Raji (cell line): ENCODE data around the gene PAK6.

Experiments
- POLR2A ChIP-seq: IDR thresholded peaks from 2 replicates; pipeline ENCODE4 v1.6.1; 2011; ENCODE audit warnings: low read depth, low read length, control low read depth; ENCODE audit not compliant: insufficient read depth

PAK6 gene

DNA sequence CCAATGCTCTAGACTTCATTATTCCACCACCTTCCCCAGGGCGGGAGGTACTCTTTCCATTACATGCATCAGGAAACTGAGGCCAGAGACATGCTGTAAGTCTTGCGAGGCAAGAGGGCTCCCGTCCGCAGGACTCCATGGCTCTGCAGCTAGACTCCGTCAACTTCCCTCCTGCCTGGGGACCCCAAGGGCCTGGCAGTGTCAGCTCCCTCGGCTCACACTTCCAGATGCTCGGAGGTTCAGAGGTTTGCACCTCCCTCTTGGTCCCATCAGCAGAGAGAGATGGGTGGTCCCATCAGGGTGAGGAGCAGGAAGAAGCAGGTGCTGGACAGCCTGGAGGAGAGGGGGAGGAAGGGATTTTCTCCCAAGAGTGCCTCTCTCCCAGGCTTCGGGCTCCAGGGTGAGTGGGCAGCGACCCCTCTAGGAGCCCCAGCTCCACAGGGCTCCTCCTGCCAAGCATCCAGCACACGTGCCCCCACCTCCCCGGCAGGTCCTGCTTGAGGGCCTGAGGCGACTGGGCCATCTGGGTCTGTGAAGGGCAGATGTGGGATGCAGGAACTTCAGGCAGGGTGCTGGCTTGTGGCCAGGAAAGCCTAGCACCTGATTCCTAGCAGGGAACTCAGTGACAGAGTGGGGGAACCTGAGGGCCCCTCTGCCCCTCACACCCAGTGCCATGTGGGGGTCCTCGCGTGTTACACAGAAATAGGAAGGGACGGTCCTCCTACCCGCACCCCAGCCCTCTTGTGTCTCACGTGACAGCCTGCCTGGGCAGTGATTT is 9.3 kb downstream of the PAK6 start:
- no peak for TF ChIP-seq POLR2A

DNA sequence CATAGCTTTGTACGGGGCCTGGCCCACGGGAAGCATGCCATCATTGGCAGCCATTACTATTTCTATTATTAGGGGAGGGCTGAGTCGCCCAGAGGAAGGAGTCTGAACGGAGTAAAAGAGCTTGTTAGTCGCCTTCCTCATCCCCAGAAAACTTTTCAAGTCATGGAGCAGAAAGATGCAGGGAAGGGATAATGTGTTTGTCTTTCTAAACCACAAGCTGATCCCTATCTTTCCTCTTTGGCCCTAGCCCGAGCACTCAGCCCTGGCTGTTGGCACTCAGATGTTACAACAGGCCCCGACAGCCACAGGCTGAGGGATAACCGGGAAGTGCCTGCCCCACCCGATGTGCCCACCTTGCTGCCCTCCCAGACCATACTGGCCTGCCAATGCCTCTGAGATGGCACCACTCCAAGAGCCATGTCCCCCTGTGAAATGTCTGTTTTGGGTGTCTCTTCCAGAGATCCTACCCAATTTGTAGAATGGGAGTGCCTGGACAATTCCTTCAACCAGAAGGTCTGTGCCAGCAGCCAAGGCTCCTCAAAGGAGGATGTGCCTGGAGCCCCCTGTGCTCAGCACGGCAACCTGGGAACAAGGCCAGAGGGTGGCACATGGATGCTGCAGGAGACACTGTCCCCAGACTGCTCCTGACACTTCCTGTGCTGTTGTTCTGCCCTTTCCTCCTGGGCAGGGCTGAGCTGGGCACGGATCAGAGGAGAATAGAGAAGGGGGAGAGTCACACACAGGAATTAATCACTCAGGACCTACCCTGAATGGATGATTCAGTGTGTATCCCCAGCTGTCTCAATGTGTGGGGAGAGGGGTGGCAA is 10.8 kb downstream of the PAK6 start:
- no peak for TF ChIP-seq POLR2A

DNA sequence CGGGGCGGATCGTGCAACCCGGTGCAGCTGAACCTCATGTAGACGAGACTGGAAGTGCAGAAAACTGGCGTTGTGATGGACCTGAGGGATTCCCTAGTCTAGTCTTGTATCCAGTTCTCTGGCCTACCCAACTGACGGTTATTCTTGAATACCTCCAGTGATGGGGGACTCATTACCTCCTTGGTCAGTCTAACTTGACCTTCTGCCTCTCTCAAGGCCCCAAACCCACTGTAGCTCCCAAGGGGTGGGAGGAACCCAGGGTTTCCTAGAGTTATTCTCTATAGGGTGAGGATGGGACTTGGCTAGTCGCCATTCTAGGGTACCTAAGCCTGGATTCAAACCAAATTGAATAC is 11.4 kb downstream of the PAK6 start:
- TF ChIP-seq POLR2A: no peak

DNA sequence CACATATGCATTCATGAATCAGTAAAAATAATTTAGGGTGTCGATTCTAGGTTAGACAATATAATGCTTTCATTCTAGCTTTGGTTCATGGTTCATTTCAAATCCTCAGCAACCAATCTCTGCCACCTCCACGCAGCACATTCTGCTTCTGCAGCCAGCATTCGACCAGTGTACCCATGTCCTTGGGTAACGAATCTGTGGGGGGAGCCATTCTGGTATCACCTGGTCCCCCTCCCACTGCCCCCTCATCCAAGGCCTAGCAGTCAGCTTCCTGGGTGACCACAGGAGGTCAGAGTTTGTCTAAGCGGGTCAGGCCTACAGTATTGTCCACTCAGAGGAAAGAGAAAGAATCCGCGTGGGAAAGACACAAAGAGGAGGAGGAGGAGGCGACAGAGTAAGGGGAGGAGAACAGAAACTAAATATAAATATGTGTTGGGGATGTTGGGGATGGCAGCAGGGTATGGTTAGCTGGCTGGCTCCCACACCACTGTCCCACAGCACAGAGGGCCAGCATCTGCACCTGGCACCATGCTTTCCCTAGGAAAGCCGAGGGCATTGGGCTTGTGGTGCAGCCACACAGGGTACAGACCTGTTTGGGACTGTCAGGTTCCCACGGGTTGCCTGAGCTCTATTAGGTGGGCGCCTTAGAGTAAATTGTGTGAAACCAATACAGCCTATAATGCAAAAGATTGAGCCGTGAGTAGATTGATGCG is 12.1 kb downstream of the PAK6 start:
- TF ChIP-seq POLR2A: no peak

DNA sequence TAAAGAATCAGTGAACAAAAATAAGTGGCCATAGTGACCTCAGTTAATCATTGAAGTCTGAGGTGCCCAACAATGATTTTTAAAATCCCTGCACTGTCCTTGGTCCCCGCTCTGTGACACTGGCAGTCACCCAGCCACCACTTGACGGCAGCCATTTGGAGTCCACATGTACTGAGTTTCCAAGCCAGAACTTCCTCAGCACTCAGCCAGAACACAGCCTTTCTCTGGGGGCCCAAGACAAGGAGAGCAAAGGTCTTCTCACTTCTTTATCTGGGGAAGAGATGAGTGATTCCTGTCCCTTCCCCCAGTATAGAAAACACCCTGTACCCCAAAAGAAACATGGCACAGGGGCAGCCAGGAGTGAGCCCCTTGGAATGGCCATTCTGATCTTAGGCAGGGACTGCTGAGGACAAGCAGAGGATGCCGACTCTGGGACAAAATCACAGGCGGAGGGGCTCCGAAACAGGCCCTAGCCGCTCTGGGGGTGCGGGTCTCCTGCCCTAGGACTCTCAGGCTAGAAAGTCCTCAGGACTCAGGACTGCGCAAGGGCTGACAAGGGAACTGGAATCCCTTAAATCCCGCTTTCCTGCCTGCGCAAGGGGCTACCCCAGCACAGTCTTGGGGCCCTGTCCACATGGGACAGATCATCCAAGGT is 12.8 kb downstream of the PAK6 start:
- TF ChIP-seq POLR2A: no peak

DNA sequence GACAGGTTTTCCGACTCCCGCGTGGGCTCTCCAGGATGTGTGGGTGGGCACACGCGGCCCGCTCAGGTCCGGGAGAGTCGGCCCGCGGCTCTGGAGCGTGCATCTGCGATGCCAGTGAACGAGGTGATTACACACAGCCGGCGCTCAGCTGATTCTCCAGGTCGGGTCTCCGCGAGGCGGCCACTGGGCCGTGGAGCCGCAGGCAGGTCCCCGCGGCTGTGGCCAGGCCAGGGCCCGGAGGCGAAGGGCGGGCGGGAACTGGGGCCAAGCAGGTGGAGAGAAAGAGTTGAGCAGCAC is 13.2 kb downstream of the PAK6 start:
- TF ChIP-seq POLR2A: no peak

DNA sequence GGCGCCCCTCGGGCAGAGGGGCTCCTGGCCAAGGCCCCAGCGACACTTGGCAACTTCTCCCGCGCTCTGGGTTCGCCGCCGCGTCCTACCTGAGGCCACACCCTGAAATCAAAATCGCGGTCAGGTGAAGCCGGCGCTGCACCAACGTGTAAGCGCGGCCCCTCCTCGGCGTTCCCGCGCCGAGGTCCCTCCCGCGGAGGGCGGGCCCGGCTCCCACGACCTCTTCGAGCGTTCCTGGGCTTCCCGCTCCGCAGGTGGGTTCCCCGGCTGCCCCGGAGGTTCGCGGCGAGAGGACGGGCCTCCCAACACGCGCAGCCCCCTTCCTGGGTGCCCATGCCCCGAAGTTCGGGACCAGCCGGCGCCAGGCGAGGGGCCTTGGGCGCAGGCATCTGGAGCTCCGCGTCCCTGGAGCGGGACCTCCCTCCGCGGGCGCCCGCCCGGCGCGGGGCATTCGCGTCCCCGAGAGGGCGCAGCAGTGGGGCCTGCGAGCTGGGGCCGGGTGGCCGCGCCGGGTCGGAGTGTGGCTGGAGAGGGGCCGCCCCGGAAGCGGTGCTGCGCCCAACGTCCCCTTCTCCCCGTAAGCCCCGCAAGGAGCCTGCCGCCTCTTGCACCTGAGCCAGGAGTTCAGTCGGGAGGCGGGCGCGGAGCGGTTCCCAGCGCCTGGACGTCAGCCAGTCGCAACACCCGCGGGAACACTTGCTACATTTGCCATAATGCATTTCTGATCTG is 13.7 kb downstream of the PAK6 start:
- TF ChIP-seq POLR2A: no peak

DNA sequence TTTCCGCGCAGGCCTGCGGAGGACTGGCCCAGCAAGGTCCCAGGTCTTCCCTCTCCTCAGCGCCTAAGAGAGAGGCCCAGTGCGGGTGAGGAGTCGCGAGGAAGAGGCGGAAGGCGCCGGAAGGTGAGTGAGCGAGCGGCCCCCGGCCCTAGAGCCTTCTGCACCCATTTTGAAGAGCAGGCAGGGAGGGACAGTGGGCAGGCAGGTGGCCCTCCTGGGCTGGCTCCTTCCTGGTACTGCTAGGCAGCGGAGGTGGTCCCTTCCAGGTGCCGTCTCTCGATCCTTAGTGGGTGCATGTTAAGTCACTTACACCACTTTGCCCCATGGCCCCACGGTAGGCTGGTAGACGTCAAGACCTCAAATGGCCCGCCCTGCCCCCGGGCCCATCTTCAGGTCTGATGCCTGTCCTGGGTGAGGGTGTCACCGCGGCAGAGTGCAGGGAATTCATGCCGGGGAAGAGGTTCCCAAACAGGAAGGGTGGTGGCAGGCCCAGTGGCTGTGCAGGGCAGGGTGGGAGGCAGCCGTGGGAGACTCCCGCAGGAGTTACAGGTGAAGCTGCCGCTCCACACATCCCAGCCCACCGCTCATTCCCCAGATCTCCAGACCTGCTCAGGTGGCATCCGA is 14.4 kb downstream of the PAK6 start:
- TF ChIP-seq POLR2A: no peak

DNA sequence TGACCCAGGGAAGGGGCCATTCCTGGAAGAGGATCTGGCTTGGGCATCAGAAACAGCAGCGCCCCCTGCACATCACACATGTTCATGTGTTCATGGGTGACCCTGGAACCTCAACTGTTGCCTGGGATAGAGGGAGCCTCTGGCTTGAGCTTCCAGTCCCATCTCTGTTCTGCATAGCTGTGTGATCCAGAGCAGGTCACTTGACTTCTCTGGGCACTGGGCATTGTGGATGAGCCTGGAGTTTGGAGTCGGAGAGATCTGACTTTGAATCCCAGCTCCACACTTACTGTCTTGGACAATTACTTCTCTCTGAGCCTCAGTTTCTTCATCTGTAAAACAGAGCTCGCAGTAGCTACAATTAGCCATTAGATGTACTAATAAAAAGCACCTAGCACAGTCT is 15.6 kb downstream of the PAK6 start:
- TF ChIP-seq POLR2A: no peak

DNA sequence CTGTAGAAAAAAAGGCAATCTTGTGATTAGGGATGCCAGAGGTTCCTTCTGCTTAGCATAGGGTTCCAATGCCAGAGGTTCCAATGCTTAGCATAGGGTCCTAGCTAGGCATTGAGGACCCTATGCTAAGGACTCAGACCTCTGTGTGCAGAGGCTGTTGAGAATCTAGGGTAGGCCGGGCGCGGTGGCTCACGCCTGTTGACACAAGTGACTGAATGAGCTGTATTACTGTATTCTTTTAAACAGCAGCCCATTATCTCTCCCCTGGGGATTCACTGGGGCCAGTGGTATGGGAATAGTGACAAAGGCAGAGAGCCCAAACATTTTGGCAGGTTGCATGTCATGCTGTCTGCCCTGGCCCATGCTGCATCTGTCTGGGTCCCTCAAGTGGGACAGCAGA is 16.2 kb downstream of the PAK6 start:
- TF ChIP-seq POLR2A: no peak

DNA sequence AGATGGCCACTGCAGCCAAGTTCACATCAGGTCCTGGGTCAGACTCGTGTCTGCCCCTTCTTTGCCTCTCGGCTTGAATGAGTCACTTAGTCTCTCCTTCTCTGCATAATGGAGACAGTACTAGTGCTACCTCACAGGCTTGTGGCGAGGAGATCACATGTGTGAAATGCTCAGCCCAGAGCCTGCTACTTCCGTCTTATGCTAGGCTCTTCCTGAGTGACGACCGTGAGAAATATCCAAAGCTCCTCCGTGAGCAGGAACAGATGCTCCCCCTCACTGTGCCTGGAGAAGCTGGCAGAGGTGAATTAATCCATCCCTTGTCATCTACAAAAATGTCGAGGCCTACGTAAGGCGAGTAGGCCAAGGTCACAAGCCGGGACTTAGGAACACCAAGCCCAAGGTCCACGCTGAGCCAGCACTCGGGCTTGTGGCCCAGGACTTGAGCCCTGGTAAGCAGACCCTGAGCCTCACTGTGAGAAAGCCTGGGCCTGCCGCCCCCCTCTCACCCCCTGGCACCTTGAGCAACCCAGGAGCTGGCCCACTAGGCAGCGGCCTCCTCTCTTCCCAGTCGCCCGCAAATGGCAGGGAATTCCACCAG is 17.9 kb downstream of the PAK6 start:
- no peak for TF ChIP-seq POLR2A

DNA sequence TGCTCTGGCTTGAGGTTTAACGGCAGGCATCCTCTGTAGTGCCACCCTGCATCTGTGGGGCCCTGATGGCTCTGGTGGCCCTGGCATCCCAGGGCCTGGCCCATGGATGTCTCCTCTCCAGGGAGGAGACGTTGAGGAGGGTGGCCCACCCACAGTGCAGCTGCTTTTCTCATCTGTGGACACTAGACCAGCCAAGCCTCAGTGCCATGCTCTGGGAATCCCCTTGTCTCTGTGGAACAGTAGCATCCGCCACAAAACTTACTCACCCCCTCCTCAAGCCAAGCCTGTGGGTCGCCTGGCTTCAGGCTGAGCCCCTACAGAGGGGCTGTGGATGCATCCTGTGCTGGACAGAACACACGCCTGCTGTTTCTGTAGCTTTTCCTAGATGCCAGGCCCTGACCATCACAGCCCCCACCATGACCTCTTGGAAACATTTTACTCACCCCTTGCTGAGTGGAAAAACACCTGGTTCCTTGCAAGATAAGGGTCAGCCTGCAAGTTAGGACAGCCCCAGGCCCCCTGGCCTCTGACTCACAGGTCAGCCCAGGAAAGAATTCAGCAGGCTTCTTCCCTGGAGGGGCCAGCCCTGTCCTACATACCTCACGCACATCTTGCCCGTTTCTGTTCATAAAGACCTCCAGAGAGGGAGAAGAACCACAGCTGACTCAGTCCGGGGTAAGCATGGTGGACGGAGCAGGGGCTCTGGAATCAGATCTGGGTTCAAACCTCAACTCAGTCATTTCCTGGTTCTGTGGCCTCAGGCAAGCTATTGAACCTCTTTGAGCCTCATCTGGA is 19.0 kb downstream of the PAK6 start:
- TF ChIP-seq POLR2A: no peak

DNA sequence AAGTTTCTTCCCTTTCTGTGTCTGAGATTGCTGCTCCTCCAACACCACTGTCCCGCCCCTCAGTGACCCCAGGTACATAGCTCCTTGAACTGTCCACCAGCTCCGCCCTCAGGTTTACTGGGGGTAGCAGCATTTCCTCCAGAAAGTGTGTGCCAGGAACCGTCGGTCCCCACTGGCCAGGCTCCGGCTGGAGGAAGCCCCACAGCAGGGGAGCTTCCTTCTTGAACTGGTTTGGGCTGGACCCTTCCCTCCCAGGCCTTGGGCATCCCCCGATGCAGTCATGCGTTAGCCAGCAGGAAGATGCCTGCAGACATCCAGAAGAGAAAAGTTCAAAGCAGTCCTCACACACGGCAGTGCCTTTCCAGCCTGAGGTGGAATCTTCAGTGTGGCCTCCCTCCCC is 19.7 kb downstream of the PAK6 start:
- TF ChIP-seq POLR2A: no peak
